LNCAP (cell line): ENCODE results near the gene HLA-DOB.

ENCODE experiments used
- TF ChIP-seq, protein P1 (sequence below): fragments of 450-650 bp; IDR thresholded peaks from 2 replicates; pipeline ENCODE4 v1.5.1; 2017; ENCODE audit warnings: mild to moderate bottlenecking

The HLA-DOB gene

DNA sequence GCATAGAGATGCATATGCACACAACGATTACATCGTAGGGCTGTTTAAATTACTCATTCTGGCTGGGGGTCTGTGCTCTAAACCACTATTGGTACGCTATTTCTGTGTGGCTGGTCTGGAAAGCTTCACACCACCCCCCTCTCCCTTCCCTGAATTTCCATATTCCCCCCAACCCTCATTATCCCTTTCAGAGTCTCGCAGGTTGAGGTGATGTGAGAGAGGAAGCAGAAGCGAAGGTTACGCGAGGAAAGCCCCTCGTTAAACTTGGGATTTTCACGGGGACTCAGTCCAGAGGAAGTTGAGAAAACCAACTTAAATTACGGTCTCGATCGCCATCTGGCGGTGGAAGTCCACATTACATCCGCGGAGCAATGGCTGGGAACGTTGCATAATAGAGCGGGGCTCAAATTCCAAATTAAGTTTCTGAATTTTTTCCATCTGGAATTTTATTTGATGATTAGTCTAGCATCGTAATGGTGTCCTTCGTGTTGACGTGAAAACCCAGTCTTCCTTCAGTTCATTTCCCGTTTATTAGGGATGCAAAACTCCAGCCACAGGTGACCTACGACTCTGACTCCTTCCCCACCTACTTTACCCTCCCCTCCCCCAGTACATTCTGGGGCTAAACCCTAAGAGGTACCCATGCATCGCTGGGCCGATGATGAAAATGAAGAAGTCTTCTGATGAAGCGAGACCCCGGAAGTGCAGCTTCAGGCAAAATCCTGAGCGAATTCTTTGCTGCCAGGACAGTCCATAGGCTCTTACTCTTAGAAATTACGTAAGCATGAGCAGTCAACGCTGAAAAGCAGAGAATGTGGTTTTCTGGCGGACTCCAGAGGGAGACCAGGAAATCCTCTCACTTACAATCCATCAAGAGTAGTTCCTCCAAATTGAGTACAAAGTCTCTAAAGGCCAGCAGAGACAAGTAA is 19.7 kb downstream of the HLA-DOB start:
- TF ChIP-seq, protein P1, sequence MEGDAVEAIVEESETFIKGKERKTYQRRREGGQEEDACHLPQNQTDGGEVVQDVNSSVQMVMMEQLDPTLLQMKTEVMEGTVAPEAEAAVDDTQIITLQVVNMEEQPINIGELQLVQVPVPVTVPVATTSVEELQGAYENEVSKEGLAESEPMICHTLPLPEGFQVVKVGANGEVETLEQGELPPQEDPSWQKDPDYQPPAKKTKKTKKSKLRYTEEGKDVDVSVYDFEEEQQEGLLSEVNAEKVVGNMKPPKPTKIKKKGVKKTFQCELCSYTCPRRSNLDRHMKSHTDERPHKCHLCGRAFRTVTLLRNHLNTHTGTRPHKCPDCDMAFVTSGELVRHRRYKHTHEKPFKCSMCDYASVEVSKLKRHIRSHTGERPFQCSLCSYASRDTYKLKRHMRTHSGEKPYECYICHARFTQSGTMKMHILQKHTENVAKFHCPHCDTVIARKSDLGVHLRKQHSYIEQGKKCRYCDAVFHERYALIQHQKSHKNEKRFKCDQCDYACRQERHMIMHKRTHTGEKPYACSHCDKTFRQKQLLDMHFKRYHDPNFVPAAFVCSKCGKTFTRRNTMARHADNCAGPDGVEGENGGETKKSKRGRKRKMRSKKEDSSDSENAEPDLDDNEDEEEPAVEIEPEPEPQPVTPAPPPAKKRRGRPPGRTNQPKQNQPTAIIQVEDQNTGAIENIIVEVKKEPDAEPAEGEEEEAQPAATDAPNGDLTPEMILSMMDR: peak; percentile 73

DNA sequence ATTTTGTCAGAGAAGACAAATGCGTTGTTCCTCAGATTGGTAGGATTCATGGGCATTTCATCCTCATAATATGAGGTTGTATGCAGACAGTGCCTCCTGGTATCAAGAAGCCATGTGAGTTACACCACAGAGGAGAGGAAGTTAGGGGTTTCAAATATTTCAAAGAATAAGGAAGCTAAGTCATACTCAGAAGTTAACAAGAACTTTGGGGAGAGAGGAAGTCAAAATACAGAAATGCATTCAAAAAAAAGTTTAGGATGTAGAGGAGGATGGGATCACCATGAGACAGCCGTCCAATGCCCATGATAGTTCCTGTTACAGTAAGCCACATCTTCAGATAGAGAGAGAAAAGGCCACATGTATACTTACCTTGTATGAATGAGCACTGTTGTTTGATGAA is 22.3 kb downstream of the HLA-DOB start:
- TF ChIP-seq, protein P1: no peak

DNA sequence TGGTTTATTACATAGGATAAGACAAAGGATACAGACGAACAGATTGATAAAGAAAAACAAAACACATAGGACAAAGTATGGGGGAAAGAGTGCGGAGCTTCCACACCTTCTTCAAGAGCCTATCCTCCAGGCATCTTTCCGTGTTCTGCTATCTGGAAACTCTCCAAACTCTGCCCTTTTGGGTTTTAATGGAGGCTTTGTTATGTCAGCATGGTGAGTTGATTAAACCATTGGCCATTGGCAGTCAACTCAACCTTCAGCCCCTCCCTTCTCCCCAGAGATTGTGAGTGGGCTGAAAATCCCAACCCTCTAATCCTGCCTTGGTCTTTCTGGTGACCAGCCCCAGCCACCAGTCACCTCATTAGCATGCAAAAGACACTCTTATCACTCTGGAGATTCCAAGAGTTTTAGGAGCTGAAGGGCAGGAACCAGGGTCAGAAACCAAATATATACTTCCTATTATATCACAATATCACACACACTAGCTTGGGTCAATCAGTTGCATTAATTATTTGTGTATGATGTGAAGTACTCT is 23.8 kb downstream of the HLA-DOB start:
- TF ChIP-seq, protein P1: no peak

DNA sequence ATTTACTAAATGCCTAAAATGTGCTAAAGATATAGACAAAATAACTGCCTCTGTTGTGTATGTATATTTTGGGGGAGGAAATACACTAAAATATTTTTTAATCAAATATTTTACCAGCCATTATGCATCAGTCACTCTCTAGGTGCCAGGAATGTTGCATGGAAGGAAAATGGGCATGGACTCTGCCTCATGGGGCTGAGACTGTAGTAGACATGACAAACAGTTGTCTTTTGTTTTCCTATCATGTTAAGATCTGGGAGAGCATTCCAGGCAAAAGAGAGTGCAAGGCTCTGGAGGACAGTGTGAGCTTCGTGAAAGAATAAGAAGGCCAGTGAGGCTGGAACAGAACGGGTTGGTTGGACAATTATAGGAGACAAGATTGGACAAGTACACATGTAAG is 26.5 kb downstream of the HLA-DOB start:
- TF ChIP-seq, protein P1: no peak

DNA sequence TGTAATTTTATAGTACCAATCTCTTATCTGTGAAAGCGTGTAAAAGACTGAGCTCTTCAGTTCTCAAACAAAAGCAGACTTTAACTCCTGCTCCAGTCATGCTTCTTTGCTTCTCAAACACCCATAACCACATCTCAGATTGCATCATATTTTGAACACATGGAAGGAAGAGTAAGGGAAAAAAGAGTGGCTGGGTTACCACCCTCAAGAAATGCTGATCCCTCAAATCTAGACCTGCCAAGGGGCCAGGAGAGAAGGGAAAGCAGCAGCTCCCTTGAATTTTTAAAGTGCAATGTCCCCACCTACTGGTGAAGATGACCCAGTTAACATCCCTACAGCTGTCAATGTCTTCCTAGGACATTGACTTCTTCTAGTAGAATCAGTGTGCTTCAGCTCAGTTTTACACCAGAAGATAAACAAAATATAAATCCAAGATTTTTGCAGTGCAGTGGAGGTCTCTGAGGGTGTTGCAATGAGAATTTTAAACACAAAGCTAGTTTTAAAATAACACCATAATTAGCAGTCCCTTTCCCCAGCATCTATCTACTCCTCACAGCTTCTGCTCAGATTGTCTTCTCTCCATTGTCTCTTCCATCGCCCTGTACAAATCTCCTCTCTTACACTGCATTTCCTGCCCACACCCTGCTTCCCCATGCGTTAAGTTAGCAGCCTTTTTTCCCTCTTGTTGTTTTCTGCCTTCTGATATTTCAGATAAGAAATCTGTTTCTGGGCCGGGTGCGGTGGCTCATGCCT is 30.8 kb downstream of the HLA-DOB start:
- TF ChIP-seq, protein P1: peak; percentile 62

DNA sequence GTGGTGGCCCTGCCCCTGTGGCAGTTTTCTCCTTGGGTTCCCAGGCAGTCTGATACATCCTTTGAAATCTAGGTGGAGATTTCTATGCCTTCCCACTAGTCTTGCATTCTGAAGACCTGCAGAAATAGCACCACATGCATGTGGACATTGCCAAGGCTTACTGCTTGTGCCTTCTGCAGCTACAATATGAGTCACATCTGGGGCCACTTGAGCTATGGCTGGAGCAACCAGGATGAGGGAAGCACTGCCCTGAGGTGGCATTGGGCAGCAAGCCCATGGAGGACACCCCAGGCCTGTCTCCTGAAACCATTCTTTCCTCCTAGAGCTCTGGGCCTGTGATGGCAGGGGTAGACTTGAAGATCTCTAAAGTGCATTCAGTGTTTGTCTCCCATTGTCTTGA is 37.8 kb downstream of the HLA-DOB start:
- TF ChIP-seq, protein P1: no peak

DNA sequence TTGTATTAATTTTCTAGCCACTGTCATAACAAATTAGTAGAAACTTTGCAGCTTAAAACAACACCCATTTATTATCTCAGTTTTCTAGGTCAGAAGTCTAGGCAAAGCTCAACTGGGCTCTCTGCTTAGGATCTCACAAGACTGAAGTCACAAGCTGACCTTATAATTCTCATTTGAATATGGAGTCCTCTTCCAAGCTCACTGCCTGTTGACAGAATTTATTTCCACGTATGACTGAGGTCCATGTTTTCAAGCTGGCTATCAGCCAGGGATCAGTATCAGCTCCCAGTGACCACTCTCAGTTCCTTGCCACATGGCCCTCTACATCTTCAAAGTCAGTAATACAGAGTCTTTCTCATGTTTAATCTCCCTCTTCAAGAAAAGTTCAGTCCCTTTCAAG is 41.7 kb downstream of the HLA-DOB start:
- TF ChIP-seq, protein P1: no peak
